ENCODE measurements around the gene ADAM30. TPM values are rescaled to one million over a fixed set of nuclear protein-coding genes. Genes with fewer than 3 reads are reported as not detected.
A peak's percentile ranks its signal among the peaks of the same experiment; 100 is the strongest.

ADAM30 gene
- total RNA-seq, 4 donors from 2014 or later, result not detected

DNA sequence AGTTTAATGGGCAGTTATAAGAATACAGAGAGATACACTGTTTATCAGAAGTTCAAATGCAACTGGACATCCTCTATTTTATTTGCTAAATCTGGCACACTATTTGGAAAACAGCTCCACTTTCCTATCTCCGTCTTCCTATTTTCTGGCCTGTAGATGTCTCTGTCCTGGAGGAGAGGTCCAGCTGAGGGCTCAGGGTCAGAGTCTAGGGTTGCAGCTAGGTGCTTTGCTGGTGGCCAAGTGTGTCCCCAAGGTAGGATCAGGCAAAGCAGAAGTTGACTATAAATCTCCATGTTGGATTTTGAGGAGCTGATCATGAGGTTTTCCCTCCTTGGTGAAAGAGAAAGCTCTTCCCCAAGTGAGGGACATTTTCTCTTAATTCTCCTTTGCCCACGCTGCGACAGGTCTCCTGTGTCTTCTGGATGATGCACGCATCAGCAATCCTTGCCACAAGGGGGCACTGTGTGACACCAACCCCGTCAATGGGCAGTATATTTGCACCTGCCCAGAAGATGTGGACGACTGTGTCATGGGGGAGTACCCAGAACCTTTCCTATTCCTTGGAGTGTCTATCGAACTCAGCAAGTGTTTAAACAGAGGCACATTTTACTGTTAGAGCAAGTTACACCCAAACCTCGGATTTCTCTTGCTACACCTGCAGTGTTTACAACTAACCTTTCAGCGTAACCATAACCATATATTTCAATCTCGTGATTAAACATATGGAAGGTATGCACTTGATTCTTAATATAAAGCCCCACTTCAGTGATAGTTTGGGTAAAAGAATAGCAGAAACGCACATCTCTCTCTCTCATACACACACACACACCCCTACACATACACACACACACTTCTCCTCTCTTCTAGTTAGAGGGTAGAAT, 10.2 kb downstream of the ADAM30 start:
- intact Hi-C loops (cut with DNase I), result no loop called here
- 45 to 56% methylated on average over 11 of the region's 11 CpGs for WGBS, 2 donors
- no peak overlapping the region for H3K4me3 ChIP-seq
- DNase-seq, result no peak
- H3K36me3 ChIP-seq, result no peaks in the 10 kb centered on the region
- H3K4me1 ChIP-seq, result no peaks in the 10 kb centered on the region
- no peak for TF ChIP-seq POLR2A (IDR thresholded peaks at IDR 0.05)
- TF ChIP-seq, protein P1, sequence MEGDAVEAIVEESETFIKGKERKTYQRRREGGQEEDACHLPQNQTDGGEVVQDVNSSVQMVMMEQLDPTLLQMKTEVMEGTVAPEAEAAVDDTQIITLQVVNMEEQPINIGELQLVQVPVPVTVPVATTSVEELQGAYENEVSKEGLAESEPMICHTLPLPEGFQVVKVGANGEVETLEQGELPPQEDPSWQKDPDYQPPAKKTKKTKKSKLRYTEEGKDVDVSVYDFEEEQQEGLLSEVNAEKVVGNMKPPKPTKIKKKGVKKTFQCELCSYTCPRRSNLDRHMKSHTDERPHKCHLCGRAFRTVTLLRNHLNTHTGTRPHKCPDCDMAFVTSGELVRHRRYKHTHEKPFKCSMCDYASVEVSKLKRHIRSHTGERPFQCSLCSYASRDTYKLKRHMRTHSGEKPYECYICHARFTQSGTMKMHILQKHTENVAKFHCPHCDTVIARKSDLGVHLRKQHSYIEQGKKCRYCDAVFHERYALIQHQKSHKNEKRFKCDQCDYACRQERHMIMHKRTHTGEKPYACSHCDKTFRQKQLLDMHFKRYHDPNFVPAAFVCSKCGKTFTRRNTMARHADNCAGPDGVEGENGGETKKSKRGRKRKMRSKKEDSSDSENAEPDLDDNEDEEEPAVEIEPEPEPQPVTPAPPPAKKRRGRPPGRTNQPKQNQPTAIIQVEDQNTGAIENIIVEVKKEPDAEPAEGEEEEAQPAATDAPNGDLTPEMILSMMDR (IDR thresholded peaks at IDR 0.05), result peak; percentile 34 to 71 (median 56)
- peaks cover 0 to 23% (median 0%) of the 10 kb centered on the region in 4 donors for H3K27me3 ChIP-seq
- no peaks in the 10 kb centered on the region for H3K9me3 ChIP-seq
- H3K27ac ChIP-seq, result no peak overlapping the region

DNA sequence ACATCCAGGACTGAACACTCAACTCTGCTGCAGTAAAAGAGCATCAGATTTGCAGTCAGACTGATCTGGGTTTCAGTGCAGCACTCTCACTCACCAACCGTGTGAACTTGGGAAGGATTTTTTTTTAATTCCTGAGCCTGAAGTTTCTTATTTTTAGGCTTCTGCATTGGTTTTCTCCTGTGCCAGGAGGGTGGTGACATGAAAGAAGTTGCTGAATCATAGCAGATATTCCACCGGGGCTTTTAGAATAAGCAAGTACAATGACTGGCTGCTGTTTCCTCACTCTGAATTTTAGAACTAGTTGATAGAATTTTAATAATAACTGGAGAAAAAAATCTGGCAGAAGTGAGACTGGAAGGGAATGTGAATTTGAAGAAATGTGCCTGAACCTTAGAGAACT, 11.6 kb downstream of the ADAM30 start:
- H3K4me1 ChIP-seq, result no peaks in the 10 kb centered on the region
- no peak for DNase-seq
- 13 to 26% methylated on average over 2 of the region's 2 CpGs for WGBS, 2 donors
- no peak overlapping the region for H3K27ac ChIP-seq
- H3K4me3 ChIP-seq, result no peak overlapping the region
- H3K9me3 ChIP-seq, result no peaks in the 10 kb centered on the region
- no peaks in the 10 kb centered on the region for H3K36me3 ChIP-seq
- H3K27me3 ChIP-seq, result peaks cover 0 to 23% (median 0%) of the 10 kb centered on the region in 4 donors
- intact Hi-C loops (cut with DNase I), result no loop called here
- no peak for TF ChIP-seq POLR2A (IDR thresholded peaks at IDR 0.05)
- TF ChIP-seq, protein P1 (IDR thresholded peaks at IDR 0.05), result no peak

DNA sequence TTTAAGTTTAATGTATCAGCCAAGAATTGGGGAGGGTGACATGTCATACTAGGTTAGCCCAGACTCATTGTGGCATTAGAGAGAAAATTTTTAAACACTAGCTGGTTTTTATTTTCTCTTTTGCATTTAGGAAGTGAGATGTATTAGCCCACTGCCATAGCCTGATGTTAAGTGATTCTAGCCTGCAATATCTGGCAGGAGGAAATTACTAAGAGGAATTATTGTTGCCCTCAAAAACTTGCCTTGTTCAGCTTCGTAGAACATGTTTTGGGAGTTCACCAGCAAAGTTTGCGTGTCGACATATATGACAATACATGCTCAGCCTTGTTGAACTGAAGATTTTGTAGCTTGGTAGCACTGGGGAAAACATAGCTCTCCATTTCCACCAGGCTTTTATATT, 12.5 kb downstream of the ADAM30 start:
- no peak for TF ChIP-seq POLR2A (IDR thresholded peaks at IDR 0.05)
- TF ChIP-seq, protein P1 (IDR thresholded peaks at IDR 0.05), result no peak
- WGBS, 2 donors, result 89 to 90% methylated on average over 3 of the region's 3 CpGs

DNA sequence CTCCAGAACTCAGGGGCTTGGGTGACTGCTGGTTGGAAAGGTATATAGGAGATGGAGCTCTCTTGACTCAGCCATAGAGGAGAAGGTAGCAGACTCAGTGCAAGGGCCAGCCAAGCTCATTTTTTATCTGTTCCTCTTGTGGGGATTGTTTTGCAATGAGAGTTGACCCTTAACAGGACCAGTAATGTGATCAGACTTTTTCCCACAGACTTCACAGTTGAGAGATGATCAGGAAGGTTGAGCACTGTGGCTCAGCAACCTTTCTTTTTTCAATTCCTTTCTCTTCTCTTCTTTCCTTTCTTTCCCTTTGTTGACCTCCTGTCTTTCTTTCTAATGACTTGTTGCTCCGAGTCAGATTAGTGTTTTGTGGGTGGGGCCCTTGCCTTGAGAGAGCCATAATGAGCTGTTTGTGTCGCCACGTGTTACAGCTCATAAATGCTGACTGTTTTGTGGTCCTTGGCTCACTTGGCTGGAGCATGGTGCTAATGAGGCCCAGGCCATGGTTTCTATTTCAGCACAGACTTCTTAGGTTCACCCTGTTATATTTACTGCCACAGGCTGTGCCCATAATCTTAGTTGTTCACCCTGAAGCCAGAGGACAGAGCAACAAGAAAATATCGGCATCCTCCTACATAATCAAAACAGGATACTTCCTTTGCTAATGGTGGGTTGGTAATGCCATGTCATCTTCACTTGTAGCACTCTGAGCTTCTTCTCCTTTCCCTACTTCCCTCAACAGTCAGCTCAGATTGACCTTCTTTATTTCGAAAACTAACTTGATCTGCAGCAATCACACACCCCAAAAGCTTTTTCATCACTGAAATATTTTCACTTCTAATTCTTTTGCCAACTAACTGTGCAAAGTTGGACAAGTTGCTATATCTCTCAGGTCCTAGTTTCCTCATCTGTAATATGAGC, 13.9 kb downstream of the ADAM30 start:
- no peaks in the 10 kb centered on the region for H3K4me1 ChIP-seq
- WGBS, 2 donors, result 45 to 57% methylated on average over 5 of the region's 5 CpGs
- intact Hi-C loops (cut with DNase I), result no loop called here

More for the DNA sequence above, 12.5 kb downstream of the ADAM30 start:
- Histone ChIP-seq H3K27ac (no peak overlapping the region), H3K4me1 (no peaks in the 10 kb centered on the region), H3K27me3 (peaks cover 0 to 23% (median 0%) of the 10 kb centered on the region in 4 donors), H3K9me3 (no peaks in the 10 kb centered on the region), H3K36me3 (no peaks in the 10 kb centered on the region), H3K4me3 (no peak overlapping the region)
- no peak for DNase-seq
- intact Hi-C loops (cut with DNase I), result no loop called here

More for the DNA sequence above, 13.9 kb downstream of the ADAM30 start:
- H3K4me3 ChIP-seq, result no peak overlapping the region
- no peak overlapping the region for H3K27ac ChIP-seq
- peaks cover 0 to 17% (median 0%) of the 10 kb centered on the region in 4 donors for H3K27me3 ChIP-seq
- DNase-seq, result no peak
- no peaks in the 10 kb centered on the region for H3K9me3 ChIP-seq
- H3K36me3 ChIP-seq, result no peaks in the 10 kb centered on the region
- no peak for TF ChIP-seq POLR2A (IDR thresholded peaks at IDR 0.05)
- TF ChIP-seq, protein P1 (IDR thresholded peaks at IDR 0.05), result no peak
